ENCODE measurements around the gene ARID1B.
"Not testable (repeated sequence)": the region's sequence is repeated elsewhere in the genome, so short reads cannot be mapped to it uniquely, and the experiment has no call there.

ARID1B gene

DNA sequence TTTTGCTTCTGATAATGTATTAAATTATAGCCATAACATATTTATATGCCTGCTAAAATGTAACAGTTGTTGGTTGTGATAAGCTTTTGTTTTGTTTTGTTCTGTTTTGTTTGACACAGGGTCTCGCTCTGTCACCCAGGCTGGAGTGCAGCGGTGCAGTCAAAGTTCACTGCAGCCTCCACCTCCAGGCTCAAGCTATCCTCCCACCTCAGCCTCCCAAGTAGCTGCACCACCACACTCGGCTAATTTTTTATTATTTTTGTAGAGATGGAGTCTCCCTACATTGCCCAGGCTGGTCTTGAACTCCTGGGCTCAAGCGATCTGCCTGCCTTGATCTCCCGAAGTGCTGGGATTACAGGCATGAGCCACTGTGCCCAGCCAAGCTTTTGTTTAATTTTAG lies 157.8 kb downstream of the ARID1B start:
- no peak for DNase-seq (ENCODE audit: low read depth in 2 of 2)

DNA sequence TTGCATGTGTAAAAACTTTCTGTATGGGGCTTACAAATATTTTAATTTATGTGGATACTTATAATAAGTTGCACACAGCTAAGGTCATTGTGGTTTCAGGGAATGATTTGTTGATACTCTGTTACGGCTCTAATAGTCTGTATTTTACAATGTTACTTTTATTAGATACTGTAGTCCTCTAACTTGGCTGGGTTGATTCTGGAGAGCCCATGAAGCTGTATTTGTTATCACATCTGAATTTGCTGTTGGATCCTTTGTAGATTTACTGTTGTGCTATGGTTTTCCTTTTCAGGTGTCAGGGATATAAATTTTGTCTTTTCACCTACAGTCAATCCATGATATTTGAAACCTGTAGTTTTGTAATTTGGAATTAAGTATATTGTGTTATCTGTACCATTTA lies 161.0 kb downstream of the ARID1B start:
- DNase-seq (ENCODE audit: low read depth in 2 of 2) = no peak

DNA sequence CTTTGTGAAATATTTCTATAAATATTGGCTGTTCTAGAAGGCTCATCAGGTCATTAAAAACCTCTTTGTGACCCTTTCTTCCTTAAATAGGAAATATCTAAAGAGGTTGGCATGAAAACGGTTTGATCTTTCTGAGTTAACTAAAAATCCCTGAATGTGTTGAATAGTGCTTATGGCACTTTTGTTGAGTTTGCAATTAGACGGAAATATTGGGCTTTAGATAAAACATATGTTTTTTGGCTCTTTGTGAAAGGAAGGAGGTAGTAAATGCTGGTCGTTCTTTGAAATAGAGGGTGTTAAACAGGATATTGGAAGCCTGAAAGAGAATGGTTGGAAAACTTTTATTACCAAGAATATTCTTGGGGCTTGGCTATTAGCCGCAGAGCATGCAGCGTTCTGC lies 163.0 kb downstream of the ARID1B start:
- no peak for DNase-seq (ENCODE audit: low read depth in 2 of 2)

DNA sequence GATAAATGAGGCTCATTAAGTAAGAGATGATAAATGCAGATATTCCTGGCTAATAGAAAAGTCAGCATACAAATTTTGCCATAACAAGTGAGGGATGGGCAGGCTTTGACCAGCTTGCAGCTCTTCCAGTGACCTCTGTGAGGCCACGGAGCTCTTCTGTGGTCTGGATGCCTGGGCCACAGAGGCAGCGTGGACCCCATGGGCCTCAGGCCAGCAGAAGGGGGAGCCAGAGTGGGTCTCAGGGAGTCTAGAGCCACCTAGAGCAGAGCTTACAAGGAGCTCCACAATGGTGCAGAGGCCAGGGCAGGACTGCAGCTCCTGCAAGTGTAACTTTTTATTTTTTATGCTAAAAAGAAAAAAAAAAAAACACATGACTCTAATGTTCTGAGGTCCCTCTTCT lies 165.1 kb downstream of the ARID1B start:
- no peak for DNase-seq (ENCODE audit: low read depth in 2 of 2)

DNA sequence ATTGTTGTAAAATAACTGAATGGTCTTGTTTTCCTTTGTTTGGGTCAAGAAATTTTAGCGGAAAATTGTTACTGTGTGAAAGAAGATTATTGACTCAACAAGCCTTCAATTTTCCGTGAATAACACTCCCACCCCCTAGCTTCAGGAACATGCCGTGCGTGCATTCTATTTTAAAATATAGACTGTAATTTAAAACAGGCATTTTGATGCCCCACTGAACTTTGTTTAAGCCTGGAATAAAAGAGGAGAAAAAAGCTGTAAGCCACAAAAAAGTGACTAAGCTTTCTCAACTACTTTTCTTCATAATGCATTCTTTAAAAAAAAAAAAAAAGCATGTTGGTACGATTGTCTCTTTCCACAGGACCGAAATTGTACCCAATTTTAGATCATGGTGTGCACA lies 166.0 kb downstream of the ARID1B start:
- no peak for DNase-seq (ENCODE audit: low read depth in 2 of 2)

DNA sequence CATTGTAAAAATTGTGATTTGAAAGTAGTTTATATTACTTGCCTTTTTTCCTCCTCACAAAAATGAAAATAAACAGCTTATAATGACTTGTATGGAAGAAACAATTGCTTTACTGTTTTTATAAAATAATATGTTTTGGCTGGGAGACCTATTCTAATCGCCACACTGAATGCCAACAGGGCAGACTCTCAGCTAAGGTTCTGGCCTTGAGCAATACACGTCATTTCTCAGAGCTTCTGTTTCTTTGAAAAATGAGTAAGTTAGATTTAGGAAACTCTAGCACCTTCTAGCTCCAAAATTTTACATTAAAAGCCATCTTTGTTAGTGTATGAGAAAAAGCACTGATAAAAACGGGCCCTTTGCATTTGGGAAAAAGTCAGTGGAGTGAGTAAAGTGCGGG lies 166.6 kb downstream of the ARID1B start:
- no peak for DNase-seq (ENCODE audit: low read depth in 2 of 2)

DNA sequence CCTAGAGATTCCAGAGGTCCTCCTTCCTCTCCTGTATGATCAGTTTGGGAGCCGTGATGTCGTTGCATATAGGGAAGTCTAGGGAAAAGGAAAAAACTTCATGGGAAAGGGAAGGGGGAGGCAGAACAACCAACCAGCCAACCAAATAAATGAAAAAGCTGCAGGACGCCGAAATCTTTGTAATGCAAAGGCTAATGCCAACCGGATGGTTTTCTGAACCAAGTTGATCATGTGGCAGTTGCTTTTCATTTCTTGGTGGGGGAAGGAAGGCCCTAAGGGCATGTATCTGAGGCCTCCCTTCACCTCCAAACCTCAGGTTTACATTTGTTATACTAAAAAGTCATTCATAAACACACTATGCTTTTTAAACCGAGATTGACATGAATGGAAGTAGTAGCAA lies 167.2 kb downstream of the ARID1B start:
- DNase-seq (ENCODE audit: low read depth in 2 of 2) = no peak

DNA sequence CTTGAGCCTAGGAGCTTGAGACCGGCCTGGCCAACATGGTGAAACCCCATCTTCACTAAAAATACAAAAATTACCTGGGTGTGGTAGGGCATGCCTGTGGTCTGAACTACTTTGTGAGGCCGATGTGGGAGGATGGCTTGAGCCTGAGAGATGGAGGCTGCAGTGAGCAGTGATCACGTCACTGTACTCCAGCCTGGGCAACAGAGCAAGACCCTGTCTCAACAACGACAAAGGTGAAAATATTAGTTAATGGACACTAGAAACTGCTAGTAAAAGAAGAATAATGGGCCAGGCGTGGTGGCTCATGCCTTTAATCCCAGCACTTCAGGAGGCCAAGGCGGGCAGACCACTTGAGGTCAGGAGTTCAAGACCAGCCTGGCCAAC lies 168.6 kb downstream of the ARID1B start:
- not testable (repeated sequence) for DNase-seq (ENCODE audit: low read depth in 2 of 2)

DNA sequence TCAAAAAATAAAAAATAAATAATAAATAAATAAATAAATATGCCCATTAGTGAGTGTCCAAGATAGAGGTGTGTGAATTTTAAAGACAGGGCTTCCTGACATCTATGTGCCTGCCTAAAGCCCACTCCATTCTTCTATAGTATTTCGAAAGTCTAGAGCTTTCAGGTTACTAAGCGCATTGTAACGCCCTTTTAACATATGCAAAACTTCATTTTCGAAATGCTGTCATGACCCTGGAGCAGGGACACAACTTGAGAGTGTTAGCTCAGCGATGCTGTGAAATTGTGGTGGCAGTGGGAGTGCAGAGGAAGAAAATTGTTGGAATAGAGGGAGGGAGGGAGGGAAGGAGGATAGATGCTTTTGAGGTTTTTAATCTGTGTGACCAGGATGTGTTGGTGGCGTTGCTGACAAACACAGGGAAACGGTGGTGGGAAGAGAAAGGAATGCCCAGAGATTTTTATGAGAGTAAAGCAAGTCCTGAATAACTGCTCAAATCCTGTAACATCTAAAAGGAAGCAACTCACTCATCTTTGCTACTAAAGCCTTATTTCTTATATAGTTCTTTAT lies 169.3 kb downstream of the ARID1B start:
- DNase-seq (ENCODE audit: low read depth in 2 of 2) = no peak

DNA sequence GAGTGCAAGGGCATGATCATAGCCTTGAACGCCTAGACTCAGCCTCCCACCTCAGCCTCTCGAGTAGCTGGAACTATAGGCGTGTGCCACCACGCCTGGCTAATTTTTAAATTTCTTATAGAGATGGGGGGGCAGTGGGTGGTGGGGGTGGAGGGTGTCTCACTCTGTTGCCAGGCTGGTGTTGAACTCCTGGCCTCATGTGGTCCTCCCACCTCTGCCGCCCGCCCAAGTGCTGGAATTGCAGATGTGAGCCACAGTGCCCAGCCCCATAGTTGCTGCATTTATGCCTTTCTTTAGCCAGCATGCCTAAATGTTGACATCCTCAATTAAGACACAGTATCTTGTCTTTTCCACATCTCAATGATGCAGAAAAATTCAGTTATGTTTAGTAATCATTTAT lies 171.1 kb downstream of the ARID1B start:
- DNase-seq (ENCODE audit: low read depth in 2 of 2) = no peak

DNA sequence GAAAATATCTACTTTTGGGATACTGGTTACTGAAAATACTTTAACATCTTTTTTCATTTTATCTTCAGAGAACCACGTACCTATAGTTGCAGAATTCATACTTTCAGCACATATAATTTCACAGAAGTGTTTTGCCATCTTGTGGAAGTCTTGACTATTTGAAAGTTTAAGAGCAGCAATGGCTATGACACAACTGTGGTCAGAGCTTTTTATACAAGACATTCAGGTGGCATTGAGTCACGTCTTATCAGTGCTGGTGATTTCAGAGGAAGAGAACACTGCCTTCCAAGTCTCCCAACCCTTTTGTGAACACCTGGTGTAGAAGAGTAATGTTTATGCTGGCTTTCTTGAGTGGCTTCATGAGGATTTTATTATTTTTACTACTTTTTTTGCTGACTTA lies 171.6 kb downstream of the ARID1B start:
- no peak for DNase-seq (ENCODE audit: low read depth in 2 of 2)

DNA sequence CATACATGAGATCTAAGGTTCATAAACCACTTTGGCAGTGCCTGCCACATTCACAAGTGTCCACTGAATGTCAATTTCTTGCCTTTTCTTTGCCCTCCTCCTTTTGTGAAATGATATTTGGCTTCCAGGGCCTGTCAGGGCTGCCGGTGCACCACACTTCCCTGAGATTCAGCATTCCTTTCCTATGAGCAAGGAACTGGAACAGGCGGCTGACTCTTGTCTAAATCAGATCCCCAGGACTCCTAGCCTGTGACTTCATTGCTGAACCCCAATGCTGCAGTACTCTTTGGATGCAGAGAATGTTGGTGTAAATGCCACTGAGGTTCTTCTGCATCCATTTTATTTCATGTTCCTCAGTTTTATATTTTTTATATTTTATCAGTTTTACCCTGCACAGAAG lies 172.2 kb downstream of the ARID1B start:
- no peak for DNase-seq (ENCODE audit: low read depth in 2 of 2)

DNA sequence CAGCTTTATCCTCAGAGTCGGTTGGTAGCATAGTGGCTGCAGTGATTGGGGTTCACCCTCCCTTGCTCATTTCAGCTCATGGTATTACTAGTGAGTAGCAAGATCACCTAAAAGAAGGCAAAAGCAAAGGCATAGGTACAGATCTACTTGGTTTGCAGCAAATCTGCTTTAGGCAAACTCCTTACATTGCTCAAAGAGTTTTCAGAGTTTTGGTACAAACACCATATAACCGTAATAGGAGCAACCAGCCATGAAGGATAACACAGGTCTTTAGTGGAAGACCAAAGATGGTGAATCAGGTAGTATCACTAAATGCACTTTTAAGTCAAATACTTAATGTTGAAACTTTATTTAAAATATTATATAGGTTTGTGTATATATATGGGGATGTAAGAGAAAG lies 172.9 kb downstream of the ARID1B start:
- no peak for DNase-seq (ENCODE audit: low read depth in 2 of 2)

DNA sequence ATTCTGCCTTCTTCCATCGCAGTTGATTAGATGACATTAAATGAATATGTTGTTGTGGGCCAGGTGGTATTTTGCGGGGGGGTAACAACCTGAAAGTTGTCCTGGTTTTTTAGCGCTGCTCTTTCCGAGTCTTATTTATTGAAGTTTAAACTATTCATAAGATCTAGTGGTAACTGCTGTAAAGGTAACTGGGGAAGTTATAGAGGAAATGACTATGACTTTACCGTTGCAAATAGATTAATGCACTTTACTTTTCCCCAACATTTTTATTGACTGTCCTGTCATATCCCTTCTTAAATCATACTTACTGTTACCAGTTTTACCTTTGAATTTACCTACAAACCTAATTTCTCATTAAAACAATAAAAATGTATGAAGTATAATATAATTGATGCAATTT lies 173.4 kb downstream of the ARID1B start:
- no peak for DNase-seq (ENCODE audit: low read depth in 2 of 2)

DNA sequence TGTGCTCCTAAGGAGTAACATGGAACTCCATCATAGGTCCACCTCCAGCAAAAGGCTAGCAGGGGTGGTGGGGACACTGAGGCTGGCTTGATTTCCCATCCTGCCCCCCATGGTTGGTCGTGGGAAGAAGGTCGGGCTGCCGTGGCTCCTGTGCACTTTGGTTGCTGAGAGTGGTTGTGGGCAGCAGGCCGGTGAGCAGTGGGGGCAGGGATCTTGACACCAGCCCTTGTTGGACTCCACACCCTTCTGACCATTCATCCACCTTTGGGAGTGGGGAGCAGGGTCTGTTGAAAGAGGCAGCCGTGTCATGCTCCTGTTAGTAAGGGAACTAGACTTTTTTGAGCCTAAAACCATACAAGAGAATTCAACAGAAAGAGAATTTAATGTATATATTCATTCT lies 175.2 kb downstream of the ARID1B start:
- DNase-seq (ENCODE audit: low read depth in 2 of 2) = no peak

DNA sequence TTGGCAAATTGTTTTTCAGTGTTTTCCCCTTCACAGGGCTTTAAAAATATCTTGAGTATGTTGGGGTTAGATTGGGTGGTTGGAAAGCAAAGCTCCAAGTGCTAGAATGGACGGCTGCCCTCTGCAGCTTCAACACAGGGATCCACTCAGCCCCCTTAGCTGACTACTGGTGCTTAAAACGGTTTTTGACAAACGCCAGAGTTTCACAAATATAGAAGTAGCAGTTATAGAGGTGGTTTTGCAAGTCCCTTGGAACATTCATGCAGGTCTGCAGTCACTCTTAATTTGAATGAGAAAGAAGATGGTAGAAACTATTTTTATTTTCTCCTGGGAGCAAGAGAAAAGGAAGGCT lies 175.9 kb downstream of the ARID1B start:
- DNase-seq (ENCODE audit: low read depth in 2 of 2) = no peak

DNA sequence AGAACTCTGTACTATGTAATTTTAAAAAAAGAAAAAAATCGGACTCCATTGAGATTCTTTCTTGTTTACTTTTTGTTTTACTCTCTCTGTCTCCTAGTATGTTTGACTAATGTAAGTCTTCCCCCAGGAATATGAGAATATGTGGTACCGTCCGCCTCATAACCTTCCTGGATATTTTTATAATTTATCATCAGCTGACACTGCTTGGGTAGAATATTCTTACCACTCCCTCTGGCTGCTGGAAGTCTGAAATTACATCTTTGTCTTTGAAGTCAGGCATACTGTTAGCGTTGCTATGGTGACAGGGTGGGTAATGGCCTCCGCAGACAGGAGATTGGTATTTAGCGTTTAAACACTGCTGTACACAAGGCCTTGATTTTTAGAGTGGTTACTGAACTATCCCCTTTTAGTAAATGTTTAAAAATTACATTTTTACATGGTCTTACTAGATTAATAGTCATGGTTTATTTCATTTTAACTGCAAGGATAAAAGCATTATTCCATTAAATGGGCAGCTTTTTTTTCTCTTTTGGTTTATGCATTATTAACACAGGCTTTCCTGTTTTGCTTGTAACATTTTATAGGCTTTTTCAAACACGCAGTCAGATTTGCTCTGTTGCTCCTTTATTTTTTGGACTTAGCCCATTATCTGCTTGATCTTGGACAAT lies 176.4 kb downstream of the ARID1B start:
- DNase-seq (ENCODE audit: low read depth in 2 of 2) = no peak

DNA sequence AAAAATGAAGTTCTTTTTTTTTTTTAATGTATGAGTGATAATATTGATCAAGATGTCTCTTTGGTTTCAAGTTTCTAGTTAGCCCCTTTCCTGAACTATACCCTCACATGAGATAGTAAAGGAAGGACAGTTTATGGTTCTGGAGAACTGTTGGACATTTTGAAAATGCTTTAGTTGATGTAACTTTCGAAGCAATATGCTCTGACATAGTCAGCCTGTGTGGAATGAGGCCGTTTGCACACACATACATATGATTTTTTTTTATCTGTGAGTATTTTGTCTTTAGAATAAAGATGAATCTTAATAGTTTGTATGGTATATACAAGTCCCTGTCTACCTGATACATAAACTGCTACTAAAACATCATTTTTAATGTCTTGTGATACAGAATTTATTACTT lies 177.0 kb downstream of the ARID1B start:
- no peak for DNase-seq (ENCODE audit: low read depth in 2 of 2)

DNA sequence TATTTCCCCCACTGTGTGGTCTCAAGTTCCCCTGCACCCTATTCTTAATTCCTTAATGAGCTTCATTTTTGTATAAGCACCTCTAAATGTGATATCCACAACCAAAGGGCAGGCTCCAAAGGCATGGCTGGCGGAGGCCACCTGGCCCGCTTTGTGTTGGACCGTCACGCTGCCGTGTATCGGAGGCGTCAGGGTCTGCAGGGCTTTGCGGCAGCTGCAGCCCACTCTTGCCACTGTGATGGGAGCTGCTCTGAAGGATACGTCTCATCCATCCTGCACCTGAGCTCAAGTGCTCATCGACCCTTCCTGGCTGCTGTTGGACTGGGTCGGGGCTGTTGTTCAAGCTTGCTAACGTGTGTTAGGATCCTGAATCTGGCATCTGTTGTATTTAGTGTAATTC lies 177.6 kb downstream of the ARID1B start:
- no peak for DNase-seq (ENCODE audit: low read depth in 2 of 2)

DNA sequence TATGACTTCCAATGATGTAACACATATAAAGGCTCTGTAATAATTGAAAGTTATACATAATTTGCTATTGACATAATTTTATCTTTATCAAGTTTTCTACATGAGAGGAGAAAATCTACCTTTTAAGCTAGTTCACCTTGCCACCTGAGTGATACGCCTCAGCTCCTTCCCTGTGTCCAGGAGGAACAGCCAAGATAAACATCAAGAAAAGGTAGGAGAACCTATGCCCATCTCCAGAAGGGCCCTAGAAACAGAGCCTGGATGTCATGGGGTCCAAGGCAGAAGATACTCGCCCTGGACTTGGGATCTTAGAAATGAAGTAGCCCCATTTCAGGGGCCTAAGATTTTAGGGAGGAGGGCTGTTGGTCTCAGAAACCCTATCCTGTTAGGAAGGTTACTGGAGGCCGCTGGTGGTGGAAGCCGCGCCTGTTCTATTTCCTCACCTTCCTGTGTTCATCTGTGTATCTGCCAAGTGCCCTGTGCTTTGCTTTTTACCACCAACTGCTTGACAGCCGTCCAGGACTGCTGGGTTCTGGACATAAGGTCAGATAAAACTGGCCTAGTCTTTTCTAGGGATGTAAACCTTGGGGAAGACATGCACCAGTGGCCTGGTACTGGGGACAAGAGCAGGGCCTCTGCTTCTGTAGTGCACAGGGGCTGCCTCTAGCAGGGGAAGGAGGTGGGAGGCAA lies 178.5 kb downstream of the ARID1B start:
- DNase-seq (ENCODE audit: low read depth in 2 of 2) = no peak

DNA sequence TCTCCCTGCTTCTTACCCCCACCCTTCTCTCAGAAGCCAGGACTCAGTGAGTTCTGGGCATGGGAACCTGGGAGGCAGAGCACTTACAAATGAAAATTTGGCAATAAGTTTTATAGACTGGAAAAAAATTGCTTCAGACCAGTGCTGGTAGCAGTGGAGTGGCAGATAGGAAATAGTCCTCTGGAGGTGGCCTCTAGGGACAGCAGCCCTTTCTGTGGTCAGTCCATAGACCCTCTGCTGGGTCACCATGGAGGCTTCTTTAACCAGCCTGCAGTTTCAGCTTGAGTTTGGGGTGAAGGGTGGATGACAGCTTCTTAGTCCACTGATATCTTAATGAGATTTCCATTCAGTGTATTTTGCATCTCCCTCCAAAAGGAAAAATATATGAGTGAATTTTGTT lies 179.1 kb downstream of the ARID1B start:
- DNase-seq (ENCODE audit: low read depth in 2 of 2) = no peak

DNA sequence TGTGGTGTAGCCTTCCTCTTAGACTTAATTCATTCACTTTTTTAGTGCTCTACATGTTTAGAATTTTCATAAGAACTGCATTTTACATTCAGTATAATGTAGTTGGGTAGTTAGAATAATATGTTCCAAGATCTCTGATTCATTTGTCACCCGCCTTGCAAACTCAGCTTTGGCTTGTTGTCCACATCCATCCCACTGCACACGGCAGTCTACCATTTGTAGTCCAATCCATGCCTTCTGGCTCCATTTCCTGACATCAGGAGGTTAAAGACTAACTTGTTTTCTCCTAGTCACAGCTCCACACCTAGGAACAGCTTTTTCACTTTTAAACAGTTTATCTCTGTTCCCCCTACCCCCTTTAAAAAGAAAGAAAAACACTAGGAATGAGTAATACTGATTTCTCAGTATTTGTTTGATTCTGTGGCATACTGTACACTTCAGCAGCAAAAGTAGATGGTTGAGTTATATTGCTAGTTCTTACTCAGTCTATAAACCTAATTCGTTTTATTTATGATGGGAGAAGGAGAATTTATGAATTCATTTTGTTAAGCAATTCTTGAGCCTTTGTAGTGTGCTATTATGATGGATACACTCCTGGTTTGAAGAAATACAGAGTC lies 180.9 kb downstream of the ARID1B start:
- DNase-seq (ENCODE audit: low read depth in 2 of 2) = no peak

DNA sequence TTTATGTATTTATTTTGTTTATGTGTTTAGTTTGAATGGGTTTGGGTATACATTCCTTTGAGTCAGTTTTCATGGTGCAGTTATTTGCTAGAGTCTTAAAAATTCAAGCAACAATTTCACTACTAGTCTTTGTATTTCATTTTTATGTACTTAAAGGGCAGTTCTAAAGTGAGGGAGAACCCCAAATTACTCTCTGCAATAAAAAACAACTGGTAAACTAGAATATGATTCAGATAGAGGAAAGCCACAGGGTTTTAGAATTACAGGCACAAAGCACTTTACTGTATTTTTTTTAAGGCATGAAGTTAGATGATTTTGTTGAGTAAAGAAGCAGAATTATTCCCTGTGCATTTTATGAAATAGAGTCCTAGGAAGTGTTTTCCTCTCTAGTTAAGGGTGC lies 183.3 kb downstream of the ARID1B start:
- no peak for DNase-seq (ENCODE audit: low read depth in 2 of 2)
